Measurements from ENCODE around the gene KCNH8.

- TF ChIP-seq, protein P1, sequence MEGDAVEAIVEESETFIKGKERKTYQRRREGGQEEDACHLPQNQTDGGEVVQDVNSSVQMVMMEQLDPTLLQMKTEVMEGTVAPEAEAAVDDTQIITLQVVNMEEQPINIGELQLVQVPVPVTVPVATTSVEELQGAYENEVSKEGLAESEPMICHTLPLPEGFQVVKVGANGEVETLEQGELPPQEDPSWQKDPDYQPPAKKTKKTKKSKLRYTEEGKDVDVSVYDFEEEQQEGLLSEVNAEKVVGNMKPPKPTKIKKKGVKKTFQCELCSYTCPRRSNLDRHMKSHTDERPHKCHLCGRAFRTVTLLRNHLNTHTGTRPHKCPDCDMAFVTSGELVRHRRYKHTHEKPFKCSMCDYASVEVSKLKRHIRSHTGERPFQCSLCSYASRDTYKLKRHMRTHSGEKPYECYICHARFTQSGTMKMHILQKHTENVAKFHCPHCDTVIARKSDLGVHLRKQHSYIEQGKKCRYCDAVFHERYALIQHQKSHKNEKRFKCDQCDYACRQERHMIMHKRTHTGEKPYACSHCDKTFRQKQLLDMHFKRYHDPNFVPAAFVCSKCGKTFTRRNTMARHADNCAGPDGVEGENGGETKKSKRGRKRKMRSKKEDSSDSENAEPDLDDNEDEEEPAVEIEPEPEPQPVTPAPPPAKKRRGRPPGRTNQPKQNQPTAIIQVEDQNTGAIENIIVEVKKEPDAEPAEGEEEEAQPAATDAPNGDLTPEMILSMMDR (IDR thresholded peaks at IDR 0.05; ENCODE audit: low read depth, low read length) = no peak
- no peak for TF ChIP-seq EZH2phosphoT487 (IDR thresholded peaks at IDR 0.05; ENCODE audit: low read depth)
Observed at GRCh38 chr3:19254784-19255338, 106.6 kb downstream of the KCNH8 start.

Measured in OCI-LY3 (cell line).